NCI-H1694 treated with DMSO at 0.1 percent for 48 hours (cell line): ENCODE data around the gene EXTL2.
"Not testable (repeated sequence)": the region's sequence is repeated elsewhere in the genome, so short reads cannot be mapped to it uniquely, and the experiment has no call there.

ENCODE experiments used
- DNase-seq: peaks from one replicate; lab custom pipeline; 2025; lab: John Stamatoyannopoulos, UW

The EXTL2 gene

GRCh38 chr1:100894603-100895539, at the start of gene EXTL2:
Gene EXTL2 (minus strand): TSS chr1:100894842. CDS start chr1:100888757, 6,085 bp downstream.
- DNase-seq = peak; percentile 95

GRCh38 chr1:100943533-100943932, 48.9 kb upstream of the EXTL2 start:
- no peak for DNase-seq

- DNase-seq = no peak
These were observed 47.8 kb upstream of the EXTL2 start for GRCh38 chr1:100942304-100943046.

GRCh38 chr1:100941580-100942216, 47.1 kb upstream of the EXTL2 start:
- no peak for DNase-seq

GRCh38 chr1:100941098-100941527, 46.5 kb upstream of the EXTL2 start:
- no peak for DNase-seq

- no peak for DNase-seq
These were observed 41.7 kb upstream of the EXTL2 start for GRCh38 chr1:100936194-100936967.

- not testable (repeated sequence) for DNase-seq
These were observed 38.9 kb upstream of the EXTL2 start for GRCh38 chr1:100933555-100933954.

- DNase-seq = no peak
These were observed 37.1 kb upstream of the EXTL2 start for GRCh38 chr1:100931716-100932115.

- DNase-seq = no peak
These were observed 35.9 kb upstream of the EXTL2 start for GRCh38 chr1:100930494-100930893.

GRCh38 chr1:100928128-100928527, 33.5 kb upstream of the EXTL2 start:
- DNase-seq = no peak

- DNase-seq = no peak
These were observed 32.6 kb upstream of the EXTL2 start for GRCh38 chr1:100927276-100927675.

GRCh38 chr1:100926240-100926639, 31.6 kb upstream of the EXTL2 start:
- no peak for DNase-seq

GRCh38 chr1:100924991-100925390, 30.3 kb upstream of the EXTL2 start:
- DNase-seq = no peak

- DNase-seq = no peak
These were observed 29.6 kb upstream of the EXTL2 start for GRCh38 chr1:100924212-100924611.

- DNase-seq = peak; percentile 60
These were observed 26.6 kb upstream of the EXTL2 start for GRCh38 chr1:100921110-100921706.

- no peak for DNase-seq
These were observed 17.4 kb upstream of the EXTL2 start for GRCh38 chr1:100912019-100912418.

GRCh38 chr1:100909018-100909417, 14.4 kb upstream of the EXTL2 start:
- DNase-seq = no peak

GRCh38 chr1:100907887-100908286, 13.2 kb upstream of the EXTL2 start:
- DNase-seq = no peak

- no peak for DNase-seq
These were observed 10.5 kb upstream of the EXTL2 start for GRCh38 chr1:100905181-100905580.

- no peak for DNase-seq
These were observed 9.9 kb upstream of the EXTL2 start for GRCh38 chr1:100904528-100904927.

- DNase-seq = no peak
These were observed 9.1 kb upstream of the EXTL2 start for GRCh38 chr1:100903777-100904176.
